GM19328 (cell line): Measurements from ENCODE around the gene TESMIN.

Experiments
- ATAC-seq: cut with Tn5 transposase; IDR thresholded peaks from one replicate; pipeline ENCODE4 v1.9.1; 2021; ENCODE audit warnings: mild to moderate bottlenecking, moderate library complexity; ENCODE audit not compliant: unreplicated experiment

The TESMIN gene

GRCh38 chr11:68762481-68762880 is 11.2 kb upstream of the TESMIN start:
- no peak for ATAC-seq

DNA sequence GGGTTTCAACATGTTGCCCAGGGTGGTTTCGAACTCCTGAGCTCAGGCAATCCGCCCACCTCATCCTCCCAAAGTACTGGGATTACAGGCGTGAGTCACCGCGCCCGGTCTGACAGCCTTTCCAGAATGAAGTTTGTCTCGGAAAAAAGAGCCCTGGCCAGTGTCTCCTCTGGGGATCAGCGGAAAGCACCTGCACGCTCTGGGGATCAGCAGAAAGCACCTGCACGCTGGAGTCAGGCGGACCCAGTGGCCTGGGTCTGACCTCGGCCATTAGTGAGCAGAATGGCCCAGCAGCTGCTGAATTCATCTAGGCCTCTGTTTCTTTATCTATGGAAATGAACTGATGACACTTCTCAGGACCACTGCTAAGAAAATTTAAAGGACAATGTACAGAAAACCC is 10.5 kb upstream of the TESMIN start:
- ATAC-seq, result no peak

DNA sequence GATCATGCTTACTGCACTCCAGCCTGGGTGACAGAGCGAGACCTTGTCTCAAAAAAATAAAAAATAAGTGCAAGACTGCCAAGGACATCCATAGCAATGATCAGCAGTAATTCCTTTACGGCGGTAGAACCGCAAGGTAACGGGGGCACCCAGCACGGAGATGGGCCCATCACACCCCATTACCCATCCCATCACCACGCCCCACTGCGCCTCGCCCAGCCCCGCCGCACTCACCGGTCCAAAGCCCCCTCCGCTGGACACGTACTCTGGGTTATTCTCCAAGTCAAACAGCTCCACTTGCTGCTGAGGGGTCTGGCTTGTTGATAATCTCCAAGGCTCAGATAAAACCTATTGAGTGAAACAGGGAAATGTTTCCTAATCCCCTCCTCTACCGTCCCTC is 8.7 kb upstream of the TESMIN start:
- ATAC-seq, result no peak

- no peak for ATAC-seq
These were observed 6.4 kb upstream of the TESMIN start for GRCh38 chr11:68757711-68758110.

DNA sequence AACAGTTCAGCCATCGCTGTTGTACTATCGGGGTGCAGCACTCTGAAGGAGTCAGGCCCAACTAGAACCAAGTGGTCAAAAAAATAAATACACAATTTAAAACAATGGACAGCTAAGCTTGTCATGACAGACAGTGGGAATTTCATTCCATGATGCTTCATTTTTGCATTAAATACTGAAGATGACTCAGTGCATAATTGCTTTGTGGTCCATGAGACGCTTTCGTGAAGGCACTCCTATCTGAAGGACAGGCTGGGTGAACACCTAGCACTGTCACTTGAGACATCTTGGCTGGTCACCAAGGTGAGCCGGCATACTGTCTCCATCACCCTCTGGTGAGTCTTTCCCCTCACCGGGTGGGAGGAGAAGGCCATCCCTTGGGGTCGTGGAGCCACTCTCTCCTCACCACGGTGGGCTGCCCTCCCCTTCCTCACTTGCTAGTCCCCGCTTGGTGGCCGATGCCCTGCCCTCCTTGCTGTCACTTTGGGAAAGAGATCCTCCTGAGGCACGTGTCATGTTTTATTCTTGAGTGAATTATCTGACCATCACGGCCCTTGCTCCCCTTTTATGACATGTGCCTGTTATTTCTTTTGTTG is 4.9 kb upstream of the TESMIN start:
- no peak for ATAC-seq

GRCh38 chr11:68753300-68753699 is 2.0 kb upstream of the TESMIN start:
- ATAC-seq, result no peak

- no peak for ATAC-seq
These were observed 355 bp downstream of the TESMIN start for GRCh38 chr11:68751004-68751325.

DNA sequence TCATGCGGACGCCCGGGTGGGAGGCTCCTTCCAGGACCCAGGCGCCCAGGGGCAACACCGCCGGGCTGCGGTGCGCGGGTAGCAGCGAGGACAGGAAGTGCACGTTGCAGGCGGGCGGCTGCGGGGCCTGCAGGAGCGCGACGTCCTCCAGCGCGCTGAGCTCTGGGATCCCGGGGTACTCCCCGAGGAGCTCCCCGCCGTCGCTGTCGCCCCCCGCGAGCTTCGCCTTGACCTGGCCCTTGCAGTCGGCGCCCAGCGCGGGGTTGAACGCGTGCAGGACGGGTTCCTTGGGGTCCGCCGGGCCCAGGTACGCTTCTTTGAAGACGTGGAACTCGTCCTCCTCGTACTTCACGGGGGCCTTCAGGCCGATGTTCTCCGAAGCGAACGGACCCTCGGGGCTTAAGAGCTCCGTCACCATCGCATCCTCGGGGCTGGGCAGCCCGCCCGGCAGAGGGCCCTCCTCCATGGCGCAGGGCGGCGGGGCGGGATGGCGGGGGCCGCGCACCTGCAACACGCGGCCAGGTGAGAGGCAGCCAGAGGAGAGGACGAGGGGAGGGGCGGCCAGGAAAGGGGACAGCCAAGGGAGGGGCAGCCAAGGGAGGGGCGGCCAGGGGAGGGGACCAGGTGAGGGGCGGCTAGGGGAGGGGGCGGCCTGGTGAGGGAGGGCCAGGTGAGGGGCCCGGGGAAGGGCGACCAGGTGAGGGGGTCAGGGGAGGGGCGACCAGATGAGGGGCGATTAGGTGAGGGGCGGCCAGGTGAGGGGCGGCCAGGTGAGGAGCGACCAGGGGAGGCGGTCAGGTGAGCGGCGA is 921 bp downstream of the TESMIN start:
- no peak for ATAC-seq

DNA sequence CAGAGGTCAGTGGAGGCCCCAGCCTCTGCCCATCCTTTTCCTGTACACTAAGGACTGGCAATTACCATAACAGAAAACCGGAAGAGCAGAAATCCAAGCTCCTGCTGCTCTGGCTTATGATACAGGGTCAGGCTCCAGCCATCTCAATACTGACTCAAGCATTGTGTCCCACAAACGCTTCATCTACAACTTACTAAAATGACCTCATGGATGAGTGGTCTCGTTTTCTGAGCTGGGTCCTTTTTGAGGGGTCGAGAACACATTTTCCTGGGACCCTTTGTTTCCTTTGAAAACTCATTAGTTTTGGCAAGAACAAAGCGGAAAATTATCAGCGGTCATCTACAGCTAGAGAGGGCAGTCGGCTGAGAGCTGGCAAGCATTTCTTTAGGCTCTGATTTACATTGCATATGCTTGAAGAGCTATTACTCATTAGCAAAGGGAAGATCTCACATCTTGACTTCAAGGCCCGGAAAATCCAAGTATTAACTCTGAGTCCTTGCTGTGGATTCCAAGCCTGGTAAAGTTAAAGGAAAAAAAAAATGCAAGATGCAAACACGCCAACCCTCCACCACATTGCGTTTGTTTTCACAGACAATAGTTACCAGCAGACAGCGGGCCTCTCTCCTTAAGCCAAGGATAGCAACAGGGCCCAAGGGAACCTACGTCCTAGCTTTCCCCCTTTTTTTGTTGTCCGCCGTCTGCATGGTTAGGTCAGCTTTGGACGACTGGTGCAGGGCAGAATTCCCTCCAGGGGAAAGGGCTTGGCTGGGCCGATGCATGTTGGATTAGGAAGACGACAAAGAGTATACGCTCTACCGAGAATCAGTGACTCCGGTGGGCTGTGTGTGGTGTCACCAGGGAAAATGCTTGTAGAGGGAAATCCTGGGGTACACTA is 1.8 kb downstream of the TESMIN start:
- ATAC-seq, result no peak

GRCh38 chr11:68748061-68748460 is 3.3 kb downstream of the TESMIN start:
- no peak for ATAC-seq

DNA sequence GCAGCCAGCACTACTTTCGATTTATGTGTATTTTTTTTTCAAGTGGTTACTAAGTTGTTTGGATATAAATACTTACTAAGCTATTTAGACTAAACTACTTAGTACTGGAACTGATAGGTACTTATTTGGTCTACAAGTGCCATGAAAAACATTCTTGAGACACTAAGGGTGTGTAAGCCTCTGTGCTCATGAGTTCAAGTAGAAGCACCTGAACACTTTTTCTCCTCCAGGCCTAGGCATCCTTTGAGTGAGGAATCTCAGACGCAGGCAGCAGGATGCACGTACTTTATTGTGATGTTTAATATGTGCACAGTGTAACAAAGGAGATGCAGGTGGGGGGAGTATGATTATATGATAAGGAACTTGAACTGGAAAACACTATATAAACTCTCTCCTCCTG is 7.8 kb downstream of the TESMIN start:
- ATAC-seq, result no peak

DNA sequence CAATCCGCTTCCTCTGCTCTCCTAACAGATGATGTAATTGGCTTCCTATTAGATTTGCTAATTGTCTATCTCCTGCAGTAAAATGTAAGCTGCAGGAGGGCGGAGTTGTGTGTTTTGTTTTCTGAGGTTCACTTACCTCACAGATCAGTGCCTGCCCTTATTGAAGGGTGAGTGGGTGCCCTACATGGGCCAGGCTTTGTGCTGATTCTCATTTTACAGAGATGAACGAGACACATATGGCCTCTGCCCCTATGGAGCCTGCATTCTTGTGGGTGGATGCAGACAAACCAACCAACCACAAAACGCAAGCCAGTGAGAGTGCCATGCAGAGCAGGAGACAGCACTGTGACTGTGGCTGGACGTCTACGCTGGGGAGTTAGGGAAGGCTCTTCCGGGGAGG is 9.9 kb downstream of the TESMIN start:
- no peak for ATAC-seq

DNA sequence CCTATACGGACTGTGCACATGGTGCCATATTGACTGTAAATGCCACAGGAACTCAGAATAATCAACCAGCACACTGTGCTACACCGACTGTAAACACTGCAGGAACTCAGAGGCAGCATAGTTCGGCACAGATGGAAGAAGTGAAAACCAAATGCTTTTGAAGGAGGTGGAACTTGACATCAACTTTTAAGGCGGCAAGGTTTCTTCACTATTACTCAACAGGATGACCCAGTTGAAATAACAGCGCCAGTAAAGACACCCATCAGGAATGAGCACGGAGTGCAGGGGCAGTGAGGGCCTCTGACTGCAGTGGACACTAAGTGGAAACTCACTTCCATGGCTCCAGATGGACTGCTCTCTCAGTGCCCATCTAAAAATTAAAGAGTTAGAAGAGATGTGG is 15.7 kb downstream of the TESMIN start:
- no peak for ATAC-seq

DNA sequence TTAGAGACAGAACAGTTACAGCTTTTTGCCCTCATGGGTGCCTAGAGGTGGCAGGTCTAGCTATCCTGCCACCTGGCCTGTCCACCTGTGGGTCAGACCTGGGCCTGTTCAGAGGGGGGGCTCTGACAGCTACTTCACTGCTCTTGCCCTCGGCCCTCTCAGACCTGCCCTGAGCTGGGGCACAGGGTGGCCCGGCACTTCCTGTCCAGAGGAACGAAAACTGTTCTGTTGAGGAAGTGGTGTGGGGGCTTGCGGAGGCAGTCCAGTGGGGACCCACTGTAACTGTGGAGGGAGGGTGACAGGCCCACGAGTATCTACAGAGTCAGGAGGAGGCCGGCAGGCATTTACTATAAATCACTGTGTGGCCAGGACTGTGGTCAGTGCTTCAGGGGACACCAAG is 16.2 kb downstream of the TESMIN start:
- no peak for ATAC-seq

GRCh38 chr11:68734111-68734510 is 17.2 kb downstream of the TESMIN start:
- no peak for ATAC-seq

DNA sequence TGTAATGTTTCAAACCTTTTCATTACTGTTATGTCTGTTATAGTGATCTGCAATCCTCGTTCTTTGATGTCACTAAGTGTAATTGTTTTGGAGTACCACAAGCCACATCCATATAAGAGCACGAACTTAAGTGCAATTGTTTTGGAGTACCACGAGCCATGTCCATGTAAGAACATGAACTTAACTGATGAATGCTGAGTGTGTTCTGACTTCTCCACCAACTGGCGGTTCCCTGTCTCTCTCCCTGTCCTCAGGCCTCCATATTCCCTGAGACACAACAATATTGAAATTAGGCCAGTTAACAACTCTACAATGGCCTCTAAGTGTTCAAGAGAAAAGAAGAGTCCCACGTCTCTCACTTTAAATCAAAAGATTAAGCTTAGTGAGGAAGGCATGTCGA is 23.5 kb downstream of the TESMIN start:
- no peak for ATAC-seq

- ATAC-seq, result no peak
These were observed 27.0 kb downstream of the TESMIN start for GRCh38 chr11:68724293-68724692.

- no peak for ATAC-seq
These were observed 29.2 kb downstream of the TESMIN start for GRCh38 chr11:68722143-68722542.

- ATAC-seq, result no peak
These were observed 30.2 kb downstream of the TESMIN start for GRCh38 chr11:68721075-68721474.

DNA sequence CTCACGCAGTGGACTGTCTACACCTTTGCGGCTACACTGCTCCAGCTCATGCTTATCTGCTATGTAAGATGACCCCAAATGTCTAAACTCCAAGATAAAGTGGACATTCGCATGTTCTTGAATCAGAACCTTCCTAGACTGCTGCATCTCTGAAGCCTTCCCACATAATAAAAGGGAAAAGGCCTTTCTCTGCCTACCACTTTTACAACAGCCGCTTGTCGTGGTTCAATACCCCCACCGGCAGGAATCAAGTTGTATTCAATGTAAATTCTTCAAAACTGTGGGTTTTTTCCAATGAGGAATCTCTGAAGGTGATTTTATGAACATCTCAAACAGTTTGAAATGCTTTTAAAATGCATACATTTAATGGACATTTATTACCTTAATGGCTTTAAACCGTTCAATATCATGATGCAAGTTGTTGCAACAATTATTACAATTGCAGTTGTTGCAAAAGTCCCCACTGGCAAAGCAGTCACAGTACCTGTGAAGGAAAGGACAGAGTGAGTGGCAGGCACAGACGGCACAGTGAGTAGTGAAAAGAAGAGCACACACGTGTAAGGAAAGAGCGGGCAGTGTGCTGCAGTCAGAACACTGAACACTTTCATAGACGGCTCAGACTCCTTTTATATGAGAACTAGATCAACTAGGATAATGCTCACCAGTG is 35.7 kb downstream of the TESMIN start:
- no peak for ATAC-seq
